Measurements from ENCODE around the gene NACAD. TPM values are rescaled to one million over a fixed set of nuclear protein-coding genes. Genes with fewer than 3 reads are reported as not detected.

The NACAD gene
- polyA plus RNA-seq, 1 donor from 2014 or later: 14.5 TPM

GRCh38 chr7:45065031-45065995, 23.5 kb downstream of the NACAD start:
- TF ChIP-seq REST (IDR thresholded peaks at IDR 0.05; ENCODE audit: borderline replicate concordance) (no peak), POLR2AphosphoS5 (IDR thresholded peaks at IDR 0.05) (no peak)
- H3K4me3 ChIP-seq (ENCODE audit: low read length): no peak overlapping the region
- no peaks in the 10 kb centered on the region for H3K79me2 ChIP-seq (replicated peaks; ENCODE audit: insufficient read depth, low read length)
- H2AFZ ChIP-seq (ENCODE audit: low read depth, low read length): no peak overlapping the region
- no peaks in the 10 kb centered on the region for H3K27me3 ChIP-seq (ENCODE audit: insufficient read depth, low read depth, low read length)
- no peaks in the 10 kb centered on the region for H4K20me1 ChIP-seq (ENCODE audit: insufficient read depth)
- no peak overlapping the region for H3K4me2 ChIP-seq (ENCODE audit: low read length)
- no peaks in the 10 kb centered on the region for H3F3A ChIP-seq (ENCODE audit: insufficient read depth, low read length, poor library complexity, severe bottlenecking)
- H3K9ac ChIP-seq (ENCODE audit: low read length): no peak overlapping the region
- H3K9me2 ChIP-seq (ENCODE audit: insufficient read depth, low read length): no peaks in the 10 kb centered on the region
- H3K27ac ChIP-seq (ENCODE audit: low read length): no peak overlapping the region
- no peaks in the 10 kb centered on the region for H3K36me3 ChIP-seq (ENCODE audit: insufficient read depth, low read length)
- no peaks in the 10 kb centered on the region for H3K9me3 ChIP-seq (ENCODE audit: low read length)

GRCh38 chr7:45064047-45064725, 24.6 kb downstream of the NACAD start:
- no peaks in the 10 kb centered on the region for H3K79me2 ChIP-seq (replicated peaks; ENCODE audit: insufficient read depth, low read length)
- H4K20me1 ChIP-seq (ENCODE audit: insufficient read depth): no peaks in the 10 kb centered on the region
- no peak overlapping the region for H3K4me3 ChIP-seq (ENCODE audit: low read length)
- no peak overlapping the region for H3K4me2 ChIP-seq (ENCODE audit: low read length)
- H3K9ac ChIP-seq (ENCODE audit: low read length): no peak overlapping the region
- no peaks in the 10 kb centered on the region for H3K9me2 ChIP-seq (ENCODE audit: insufficient read depth, low read length)
- no peak for TF ChIP-seq REST (IDR thresholded peaks at IDR 0.05; ENCODE audit: borderline replicate concordance)
- TF ChIP-seq CTCF (IDR thresholded peaks at IDR 0.05; ENCODE audit: poor library complexity, severe bottlenecking): no peak
- no peak for TF ChIP-seq EZH2 (IDR thresholded peaks at IDR 0.05; ENCODE audit: borderline replicate concordance, insufficient read depth, low read length, poor library complexity, severe bottlenecking)
- TF ChIP-seq EP300 (conservative IDR thresholded peaks at IDR 0.05; ENCODE audit: poor library complexity, severe bottlenecking): no peak
- TF ChIP-seq POLR2AphosphoS5 (IDR thresholded peaks at IDR 0.05): no peak
- no peak for TF ChIP-seq TAF1 (IDR thresholded peaks at IDR 0.05; ENCODE audit: low read depth)
- no peak for TF ChIP-seq RAD21 (conservative IDR thresholded peaks at IDR 0.05)
- no peak for TF ChIP-seq MXI1 (conservative IDR thresholded peaks at IDR 0.05; ENCODE audit: poor library complexity, severe bottlenecking)
- TF ChIP-seq SMC3 (conservative IDR thresholded peaks at IDR 0.05; ENCODE audit: poor library complexity): no peak
- H3F3A ChIP-seq (ENCODE audit: insufficient read depth, low read length, poor library complexity, severe bottlenecking): no peaks in the 10 kb centered on the region
- H2AFZ ChIP-seq (ENCODE audit: low read depth, low read length): no peak overlapping the region
- no peaks in the 10 kb centered on the region for H3K27me3 ChIP-seq (ENCODE audit: insufficient read depth, low read depth, low read length)
- H3K27ac ChIP-seq (ENCODE audit: low read length): no peak overlapping the region
- H3K9me3 ChIP-seq (ENCODE audit: low read length): no peaks in the 10 kb centered on the region
- H3K36me3 ChIP-seq (ENCODE audit: insufficient read depth, low read length): no peaks in the 10 kb centered on the region
